Ishikawa (cell line): Measurements from ENCODE around the gene CLPX.

ENCODE experiments used
- EGR1 ChIP-seq: IDR thresholded peaks from 2 replicates; pipeline ENCODE4 v1.6.1; 2012
- EP300 ChIP-seq: IDR thresholded peaks from 2 replicates; pipeline ENCODE4 v1.6.1; 2012; ENCODE audit warnings: borderline replicate concordance
- FOXM1 ChIP-seq: IDR thresholded peaks from 2 replicates; pipeline ENCODE4 v1.6.1; 2012; ENCODE audit warnings: low read depth, borderline replicate concordance
- MAX ChIP-seq: IDR thresholded peaks from 2 replicates; pipeline ENCODE4 v1.6.1; 2012
- NFIC ChIP-seq: IDR thresholded peaks from 2 replicates; pipeline ENCODE4 v1.6.1; 2012
- RAD21 ChIP-seq: IDR thresholded peaks from 2 replicates; pipeline ENCODE4 v1.6.1; 2012; ENCODE audit warnings: low read depth
- TCF12 ChIP-seq: IDR thresholded peaks from 2 replicates; pipeline ENCODE4 v1.6.1; 2012; ENCODE audit warnings: low read depth
- YY1 ChIP-seq: IDR thresholded peaks from 2 replicates; pipeline ENCODE4 v1.6.1; 2012; ENCODE audit warnings: low read depth
- TF ChIP-seq, protein P1 (sequence below): IDR thresholded peaks from 2 replicates; pipeline ENCODE4 v1.6.1; 2012; ENCODE audit warnings: low read depth, mild to moderate bottlenecking

DNA sequence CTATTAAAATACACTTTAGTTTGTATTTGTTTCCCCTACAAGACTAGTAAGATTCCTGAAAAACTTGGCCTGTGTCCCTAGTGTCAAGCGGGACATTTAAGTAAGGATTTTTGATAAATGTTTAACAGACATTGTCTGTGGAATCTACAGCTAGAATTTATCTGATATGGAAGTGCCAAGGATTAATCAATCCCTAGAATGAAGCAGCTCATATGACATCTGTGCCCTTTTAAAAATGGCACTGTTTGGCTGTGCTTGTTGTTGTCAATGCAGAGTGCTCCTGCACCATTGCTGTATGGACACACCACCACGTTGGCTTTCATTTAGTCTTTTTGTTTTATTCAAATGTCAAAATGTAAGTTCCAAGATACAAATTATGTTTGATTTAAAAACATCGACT is 37.2 kb downstream of the CLPX start:
- TF ChIP-seq FOXM1 (no peak), TCF12 (no peak), YY1 (no peak), RAD21 (no peak), EGR1 (no peak), NFIC (no peak), MAX (no peak), EP300 (no peak)
- TF ChIP-seq, protein P1, sequence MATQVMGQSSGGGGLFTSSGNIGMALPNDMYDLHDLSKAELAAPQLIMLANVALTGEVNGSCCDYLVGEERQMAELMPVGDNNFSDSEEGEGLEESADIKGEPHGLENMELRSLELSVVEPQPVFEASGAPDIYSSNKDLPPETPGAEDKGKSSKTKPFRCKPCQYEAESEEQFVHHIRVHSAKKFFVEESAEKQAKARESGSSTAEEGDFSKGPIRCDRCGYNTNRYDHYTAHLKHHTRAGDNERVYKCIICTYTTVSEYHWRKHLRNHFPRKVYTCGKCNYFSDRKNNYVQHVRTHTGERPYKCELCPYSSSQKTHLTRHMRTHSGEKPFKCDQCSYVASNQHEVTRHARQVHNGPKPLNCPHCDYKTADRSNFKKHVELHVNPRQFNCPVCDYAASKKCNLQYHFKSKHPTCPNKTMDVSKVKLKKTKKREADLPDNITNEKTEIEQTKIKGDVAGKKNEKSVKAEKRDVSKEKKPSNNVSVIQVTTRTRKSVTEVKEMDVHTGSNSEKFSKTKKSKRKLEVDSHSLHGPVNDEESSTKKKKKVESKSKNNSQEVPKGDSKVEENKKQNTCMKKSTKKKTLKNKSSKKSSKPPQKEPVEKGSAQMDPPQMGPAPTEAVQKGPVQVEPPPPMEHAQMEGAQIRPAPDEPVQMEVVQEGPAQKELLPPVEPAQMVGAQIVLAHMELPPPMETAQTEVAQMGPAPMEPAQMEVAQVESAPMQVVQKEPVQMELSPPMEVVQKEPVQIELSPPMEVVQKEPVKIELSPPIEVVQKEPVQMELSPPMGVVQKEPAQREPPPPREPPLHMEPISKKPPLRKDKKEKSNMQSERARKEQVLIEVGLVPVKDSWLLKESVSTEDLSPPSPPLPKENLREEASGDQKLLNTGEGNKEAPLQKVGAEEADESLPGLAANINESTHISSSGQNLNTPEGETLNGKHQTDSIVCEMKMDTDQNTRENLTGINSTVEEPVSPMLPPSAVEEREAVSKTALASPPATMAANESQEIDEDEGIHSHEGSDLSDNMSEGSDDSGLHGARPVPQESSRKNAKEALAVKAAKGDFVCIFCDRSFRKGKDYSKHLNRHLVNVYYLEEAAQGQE: no peak
